Right cardiac atrium (tissue), 5 donors: Measurements from ENCODE around the gene PODXL2. TPM values are rescaled to one million over a fixed set of nuclear protein-coding genes. Genes with fewer than 3 reads are reported as not detected.
"Not testable (repeated sequence)": the region's sequence is repeated elsewhere in the genome, so short reads cannot be mapped to it uniquely, and the experiment has no call there.

Experiments
- ATAC-seq, 2 donors: fragments of 200-7000 bp; cut with Tn5 transposase; one replicate each; pipeline versions ENCODE4 v1.8.0 to v1.9.1; 2020; ENCODE audit warnings: moderate library complexity in 2 of 2, mild to moderate bottlenecking in 1 of 2
- DNase-seq, 3 donors: peaks; one replicate each; pipeline ENCODE4 v3.0.0-alpha.2; 2020
- H3K27ac ChIP-seq: one replicate; pipeline ENCODE4 v1.5.1; 2013; ENCODE audit warnings: mild to moderate bottlenecking, low read length, control low read depth, moderate library complexity
- H3K27me3 ChIP-seq: one replicate; pipeline ENCODE4 v1.6.1; 2013; ENCODE audit not compliant: control insufficient read depth, insufficient read depth
- H3K4me1 ChIP-seq: one replicate; pipeline ENCODE4 v1.6.1; 2013; ENCODE audit warnings: low read length; ENCODE audit not compliant: control insufficient read depth, insufficient read depth
- H3K4me3 ChIP-seq: one replicate; pipeline ENCODE4 v1.5.1; 2013; ENCODE audit warnings: low read length, control low read depth
- H3K9me3 ChIP-seq: one replicate; pipeline ENCODE4 v1.6.1; 2013; ENCODE audit warnings: low read length; ENCODE audit not compliant: control insufficient read depth
- WGBS: extraction: QIAGEN DNeasy Blood & Tissue Kit; methylation state at CpG from one replicate; pipeline ENCODE4 v1.1.7; 2013; 5-methylcytosine and 5-hydroxymethylcytosine counted together
- intact Hi-C, 4 donors: fragments of 100-400 bp; cut with DNase I; formaldehyde crosslinking; loops; one replicate each; pipeline versions ENCODE4 v1.11.0 to v1.14.0; 2022 to 2023
- polyA plus RNA-seq: library from polyadenylated mRNA; stranded (reverse); fragments of 200-250 nt; gene quantifications from one replicate; pipeline ENCODE4 v1.2.3, GENCODE V29; 2013
- total RNA-seq, 4 donors: library from RNA; stranded (reverse); fragmentation: NEBNext Ultra II Directional; extraction: Animal tissue kit (Norgen Biotek cat#: 25700); gene quantifications; one replicate each; pipeline ENCODE4 v1.2.1, GENCODE V29; 2021
- donor health status: healthy with polysubstance abuse.
- donor health status: DM: no; HTN: yes; CAD: no.
- donor health status: DM: no; HTN: no; CAD: no.
- donor health status: DM: no; HTN: yes; CAD: no; lungs with severe emphysema.
- donor health status: DM: yes; HTN: yes; CAD: no.

PODXL2 gene
- total and polyA plus RNA-seq, 5 donors, result 1.5 to 3.0 (median 2.1) TPM

- intact Hi-C loops, H3K4me3 ChIP-seq, H3K9me3 ChIP-seq, H3K27ac ChIP-seq, DNase-seq, H3K27me3 ChIP-seq, ATAC-seq: not testable (repeated sequence)
- peaks cover 34% of the 10 kb centered on the region for H3K4me1 ChIP-seq
- 97% methylated on average over 4 of the region's 4 CpGs for WGBS
These were observed 75.9 kb downstream of the PODXL2 start for GRCh38 chr3:127704840-127705239.

- Histone ChIP-seq H3K9me3 (no peaks in the 10 kb centered on the region), H3K27me3 (no peaks in the 10 kb centered on the region), H3K27ac (peak overlapping the region; percentile 83), H3K4me3 (no peak overlapping the region), H3K4me1 (peaks cover 34% of the 10 kb centered on the region)
- 59% methylated on average over 7 of the region's 7 CpGs for WGBS
- ATAC-seq (peak; percentile 40 to 58), DNase-seq (peak; percentile 72 to 87 (median 85))
- intact Hi-C loops, result no loop called here
These were observed 77.3 kb downstream of the PODXL2 start for GRCh38 chr3:127706312-127706711.

- WGBS, result 76% methylated on average over 16 of the region's 16 CpGs
- Histone ChIP-seq H3K27ac (peak overlapping the region; percentile 83), H3K4me3 (no peak overlapping the region), H3K9me3 (no peaks in the 10 kb centered on the region), H3K4me1 (peaks cover 30% of the 10 kb centered on the region), H3K27me3 (no peaks in the 10 kb centered on the region)
- ATAC-seq, result peak; percentile 18 to 23
- intact Hi-C loops, result no loop called here
- DNase-seq, result peak in 2 of 3 donors; percentile 10 to 46
These were observed 77.9 kb downstream of the PODXL2 start for GRCh38 chr3:127706785-127707351.

- 29% methylated on average over 13 of the region's 13 CpGs for WGBS
- peak overlapping the region; percentile 55 for H3K27ac ChIP-seq
- peak; percentile 42 to 67 for ATAC-seq
- DNase-seq, result peak; percentile 40 to 78 (median 71)
- no peaks in the 10 kb centered on the region for H3K9me3 ChIP-seq
- no peaks in the 10 kb centered on the region for H3K27me3 ChIP-seq
- H3K4me1 ChIP-seq, result peaks cover 32% of the 10 kb centered on the region
- no peak overlapping the region for H3K4me3 ChIP-seq
- intact Hi-C loops, result no loop called here
These were observed 78.9 kb downstream of the PODXL2 start for GRCh38 chr3:127707851-127708411.

- H3K27ac ChIP-seq, result peak overlapping the region; percentile 11
- H3K4me1 ChIP-seq, result peaks cover 34% of the 10 kb centered on the region
- DNase-seq, result no peak
- H3K9me3 ChIP-seq, result no peaks in the 10 kb centered on the region
- intact Hi-C loops, result no loop called here
- no peak for ATAC-seq
- WGBS, result 84% methylated on average over 2 of the region's 2 CpGs
- H3K4me3 ChIP-seq, result no peak overlapping the region
- no peaks in the 10 kb centered on the region for H3K27me3 ChIP-seq
These were observed 79.9 kb downstream of the PODXL2 start for GRCh38 chr3:127708837-127709236.

- peak in 1 of 3 donors; percentile 16 for DNase-seq
- Histone ChIP-seq H3K4me3 (no peak overlapping the region), H3K9me3 (no peaks in the 10 kb centered on the region), H3K4me1 (peaks cover 37% of the 10 kb centered on the region), H3K27me3 (no peaks in the 10 kb centered on the region), H3K27ac (peak overlapping the region; percentile 22)
- intact Hi-C loops, result no loop called here
- 71% methylated on average over 3 of the region's 3 CpGs for WGBS
- no peak for ATAC-seq
These were observed 80.5 kb downstream of the PODXL2 start for GRCh38 chr3:127709320-127710060.

GRCh38 chr3:127710155-127710941 is 81.4 kb downstream of the PODXL2 start:
- DNase-seq (peak; percentile 28 to 48 (median 28)), ATAC-seq (no peak)
- no peaks in the 10 kb centered on the region for H3K9me3 ChIP-seq
- no peak overlapping the region for H3K4me3 ChIP-seq
- peak overlapping the region; percentile 15 for H3K27ac ChIP-seq
- no peaks in the 10 kb centered on the region for H3K27me3 ChIP-seq
- peaks cover 42% of the 10 kb centered on the region for H3K4me1 ChIP-seq
- WGBS, result 85% methylated on average over 18 of the region's 18 CpGs
- intact Hi-C loops, result no loop called here

- 81% methylated on average over 14 of the region's 14 CpGs for WGBS
- no peaks in the 10 kb centered on the region for H3K27me3 ChIP-seq
- ATAC-seq, result no peak
- H3K27ac ChIP-seq, result no peak overlapping the region
- H3K9me3 ChIP-seq, result no peaks in the 10 kb centered on the region
- peak in 2 of 3 donors; percentile 8 to 20 for DNase-seq
- peaks cover 41% of the 10 kb centered on the region for H3K4me1 ChIP-seq
- intact Hi-C loops, result no loop called here
- no peak overlapping the region for H3K4me3 ChIP-seq
These were observed 82.2 kb downstream of the PODXL2 start for GRCh38 chr3:127711021-127711695.

GRCh38 chr3:127711896-127712295 is 82.9 kb downstream of the PODXL2 start:
- no peak overlapping the region for H3K4me3 ChIP-seq
- WGBS, result 95% methylated on average over 14 of the region's 14 CpGs
- H3K27ac ChIP-seq, result peak overlapping the region; percentile 90
- peaks cover 39% of the 10 kb centered on the region for H3K4me1 ChIP-seq
- ATAC-seq (no peak), DNase-seq (peak in 2 of 3 donors; percentile 4 to 30)
- no peaks in the 10 kb centered on the region for H3K9me3 ChIP-seq
- H3K27me3 ChIP-seq, result no peaks in the 10 kb centered on the region
- intact Hi-C loops, result no loop called here

- H3K4me1 ChIP-seq, result peaks cover 38% of the 10 kb centered on the region
- intact Hi-C loops, result no loop called here
- DNase-seq, result peak in 2 of 3 donors; percentile 15 to 53
- H3K9me3 ChIP-seq, result no peaks in the 10 kb centered on the region
- 58% methylated on average over 9 of the region's 9 CpGs for WGBS
- H3K4me3 ChIP-seq, result no peak overlapping the region
- peak in 1 of 2 donors; percentile 30 for ATAC-seq
- no peaks in the 10 kb centered on the region for H3K27me3 ChIP-seq
- H3K27ac ChIP-seq, result peak overlapping the region; percentile 90
These were observed 83.5 kb downstream of the PODXL2 start for GRCh38 chr3:127712461-127712860.
